ENCODE data around the gene DHRS7.
A peak's percentile ranks its signal among the peaks of the same experiment; 100 is the strongest.

Gene DHRS7

DNA sequence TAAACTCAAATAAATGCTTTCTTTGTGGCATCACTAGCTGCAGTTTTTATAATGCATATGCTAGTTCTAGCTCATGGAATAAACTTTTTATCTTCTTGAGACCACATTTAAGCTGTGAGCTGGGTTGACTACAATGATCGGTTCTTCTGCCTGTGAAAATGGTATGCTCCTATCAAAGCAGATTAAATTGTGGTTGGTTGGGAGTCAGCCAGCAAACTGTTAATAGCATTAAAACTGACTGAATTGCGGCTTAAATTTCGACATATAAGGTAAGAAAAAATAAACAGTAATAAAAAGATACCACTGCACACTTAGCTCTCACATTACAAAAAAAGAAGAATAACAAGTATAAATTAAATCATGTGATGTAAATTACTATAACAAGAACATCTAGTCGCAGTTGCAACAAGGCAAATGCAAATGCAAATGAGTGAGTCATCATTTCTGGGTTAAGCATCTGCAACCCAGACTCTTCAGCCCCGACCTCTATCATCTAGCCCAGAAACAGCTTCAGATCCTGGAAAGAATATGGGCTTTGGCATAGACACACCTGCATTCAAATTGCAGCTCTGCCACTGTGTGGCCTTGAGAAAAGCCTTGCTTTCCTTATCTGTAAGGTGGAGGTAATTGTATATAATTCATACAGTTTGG lies 19.8 kb upstream of the DHRS7 start:
- DNase-seq (ENCODE audit: low spot score) = no peak

DNA sequence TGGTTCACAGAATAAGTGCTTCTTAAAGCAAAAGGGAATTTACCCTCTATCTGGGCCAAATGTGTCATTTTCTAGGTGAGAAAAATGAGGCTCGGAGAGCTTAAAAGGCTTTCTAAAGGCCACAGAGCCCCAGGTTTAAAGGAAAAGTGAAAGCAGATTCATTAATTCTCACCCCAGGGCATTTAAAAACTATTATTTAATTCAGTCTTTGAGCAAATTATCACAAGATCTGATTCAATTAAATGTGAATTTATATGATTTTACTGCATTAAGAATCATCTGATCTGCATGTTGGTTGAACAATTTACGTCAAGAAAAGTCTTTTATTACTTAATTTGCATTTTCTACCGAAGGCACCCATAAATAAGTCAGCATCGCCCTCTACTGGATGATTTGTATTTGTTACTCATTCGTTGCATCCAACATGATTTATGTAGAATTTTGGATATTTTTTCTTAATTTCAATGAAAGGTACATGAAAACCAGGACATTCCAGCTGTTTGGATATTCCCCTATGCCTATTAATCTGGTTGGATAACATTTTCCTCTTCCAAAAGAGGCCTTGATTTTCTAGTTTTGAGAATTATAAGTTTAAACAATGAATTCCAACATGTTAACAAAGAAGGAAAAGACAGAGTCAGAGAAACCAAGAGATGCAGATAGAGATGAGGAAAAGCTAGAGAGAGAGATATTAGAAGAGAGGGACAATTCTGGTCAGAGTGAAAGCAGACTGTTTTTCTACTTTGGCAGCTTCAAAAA lies 19.1 kb upstream of the DHRS7 start:
- no peak for DNase-seq (ENCODE audit: low spot score)

DNA sequence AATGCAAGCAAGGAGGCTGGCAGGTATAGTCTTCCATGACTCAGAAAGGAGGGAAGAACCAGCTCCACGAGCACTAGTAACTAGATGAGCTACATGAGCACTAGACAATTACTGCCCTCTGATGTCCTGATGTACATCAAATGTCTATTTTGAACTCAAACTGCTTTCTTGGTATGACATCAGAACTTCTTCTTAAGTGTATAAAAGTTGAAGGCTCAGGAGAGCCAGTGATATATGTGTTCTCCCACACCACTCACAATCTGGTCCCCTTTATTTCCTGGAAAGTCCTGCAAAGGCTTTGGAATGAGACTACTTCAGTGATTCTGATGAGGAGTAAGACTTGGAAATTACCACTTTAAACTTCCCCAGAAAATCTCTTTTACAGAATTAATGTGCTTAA lies 18.5 kb upstream of the DHRS7 start:
- DNase-seq (ENCODE audit: low spot score) = no peak

DNA sequence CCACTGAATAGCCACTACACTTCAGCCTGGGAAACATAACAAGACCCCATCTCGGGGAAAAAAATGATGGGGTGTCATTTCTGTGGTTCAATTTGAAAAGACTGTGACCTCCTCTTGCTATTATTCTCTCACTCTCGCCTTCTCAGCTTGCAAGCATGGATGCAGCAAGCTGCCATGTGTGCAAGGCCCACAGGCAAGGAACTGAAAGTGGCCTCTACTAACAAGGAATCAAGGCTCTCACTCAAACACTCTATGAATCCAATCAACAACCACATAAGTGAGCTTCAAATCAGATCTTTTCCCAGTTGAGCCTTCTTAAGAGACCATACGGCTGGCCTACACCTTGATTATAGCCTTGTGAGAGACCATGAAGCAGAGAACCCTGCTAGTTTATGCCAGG lies 17.9 kb upstream of the DHRS7 start:
- DNase-seq (ENCODE audit: low spot score) = no peak

DNA sequence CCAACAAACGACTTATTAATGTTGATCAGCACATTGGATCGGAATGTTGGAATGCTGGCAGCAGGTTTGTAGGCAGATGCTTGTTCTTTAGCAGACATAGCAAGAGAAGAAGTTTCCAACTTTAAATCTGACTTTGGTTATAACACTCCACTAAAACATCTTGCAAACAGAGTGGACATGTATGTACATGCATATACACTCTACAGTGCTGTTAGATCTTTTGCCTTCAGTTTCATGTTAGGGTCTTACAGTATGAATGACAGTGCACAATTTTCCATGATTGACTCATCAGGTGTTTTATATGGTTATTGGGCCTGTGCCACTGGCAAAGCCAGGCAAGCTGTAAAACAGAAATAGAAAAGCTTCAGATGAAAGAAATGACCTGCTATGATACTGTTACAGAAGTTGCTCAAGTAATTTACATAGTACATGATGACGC lies 14.3 kb upstream of the DHRS7 start:
- no peak for DNase-seq (ENCODE audit: low spot score)

DNA sequence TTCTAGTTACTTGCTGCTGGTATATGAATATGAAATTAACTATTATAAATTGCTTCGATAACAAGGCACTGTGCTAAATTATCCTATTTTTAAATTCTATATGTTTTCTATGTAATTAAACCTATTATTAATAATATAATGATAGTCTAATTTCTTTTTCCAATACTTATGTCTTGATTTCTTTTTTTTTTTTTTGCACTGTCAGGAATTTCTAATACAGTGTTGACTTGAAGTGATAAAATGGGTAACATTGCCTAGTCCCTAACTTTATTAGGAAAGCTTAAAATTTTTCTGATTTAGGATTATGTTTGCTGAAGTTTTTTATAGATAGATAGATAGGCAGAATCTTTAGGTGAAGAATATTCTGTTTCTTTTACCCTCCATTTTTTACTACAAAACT lies 13.6 kb upstream of the DHRS7 start:
- no peak for DNase-seq (ENCODE audit: low spot score)

DNA sequence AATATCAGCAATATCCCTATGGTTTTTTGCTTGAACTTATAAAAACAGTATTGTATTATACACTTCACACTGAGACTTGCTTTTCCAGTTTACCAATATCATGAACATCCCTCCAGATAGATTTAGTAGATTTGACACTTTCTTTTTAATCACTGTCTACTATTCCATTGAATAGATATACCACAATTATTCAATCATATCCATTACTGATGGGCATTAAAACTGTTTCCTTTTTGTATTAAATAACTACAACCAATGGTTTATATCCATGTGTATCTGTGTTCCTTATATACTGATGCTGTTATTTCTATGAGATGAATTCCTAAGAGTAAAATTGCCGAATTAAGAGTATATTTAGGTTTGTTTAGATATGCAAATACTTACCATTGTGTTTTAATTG lies 13.0 kb upstream of the DHRS7 start:
- DNase-seq (ENCODE audit: low spot score) = no peak

DNA sequence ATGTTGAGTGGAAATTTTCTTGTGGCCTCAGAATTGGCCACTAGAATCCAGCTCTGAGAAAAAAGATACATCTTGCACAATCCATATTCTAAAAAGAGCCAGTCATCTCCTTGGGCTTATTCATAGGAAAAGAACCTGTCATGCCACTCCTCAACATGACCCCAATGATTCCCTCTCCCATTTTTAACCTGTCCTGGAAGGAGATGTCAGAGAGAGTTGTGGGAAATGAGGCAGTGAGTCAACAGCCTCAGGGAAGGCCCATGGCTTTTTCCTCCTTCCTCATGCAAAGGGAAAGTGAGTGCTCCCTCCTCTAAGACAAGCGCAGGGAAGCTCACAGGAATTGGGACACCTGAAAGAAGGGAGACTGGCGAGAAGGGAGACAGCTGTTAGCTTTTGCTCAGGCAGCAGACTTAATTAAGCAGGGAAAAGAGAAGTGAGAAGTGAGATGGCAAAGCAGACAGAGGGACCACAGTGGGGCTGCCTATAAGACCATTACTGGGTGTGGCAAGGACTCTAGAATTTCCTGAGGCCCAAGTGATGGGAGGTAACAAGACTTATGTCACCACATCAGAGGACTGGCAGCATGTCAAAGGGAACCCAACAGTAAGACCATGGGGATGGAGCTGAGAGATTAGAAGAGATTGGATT lies 10.2 kb upstream of the DHRS7 start:
- no peak for DNase-seq (ENCODE audit: low spot score)

DNA sequence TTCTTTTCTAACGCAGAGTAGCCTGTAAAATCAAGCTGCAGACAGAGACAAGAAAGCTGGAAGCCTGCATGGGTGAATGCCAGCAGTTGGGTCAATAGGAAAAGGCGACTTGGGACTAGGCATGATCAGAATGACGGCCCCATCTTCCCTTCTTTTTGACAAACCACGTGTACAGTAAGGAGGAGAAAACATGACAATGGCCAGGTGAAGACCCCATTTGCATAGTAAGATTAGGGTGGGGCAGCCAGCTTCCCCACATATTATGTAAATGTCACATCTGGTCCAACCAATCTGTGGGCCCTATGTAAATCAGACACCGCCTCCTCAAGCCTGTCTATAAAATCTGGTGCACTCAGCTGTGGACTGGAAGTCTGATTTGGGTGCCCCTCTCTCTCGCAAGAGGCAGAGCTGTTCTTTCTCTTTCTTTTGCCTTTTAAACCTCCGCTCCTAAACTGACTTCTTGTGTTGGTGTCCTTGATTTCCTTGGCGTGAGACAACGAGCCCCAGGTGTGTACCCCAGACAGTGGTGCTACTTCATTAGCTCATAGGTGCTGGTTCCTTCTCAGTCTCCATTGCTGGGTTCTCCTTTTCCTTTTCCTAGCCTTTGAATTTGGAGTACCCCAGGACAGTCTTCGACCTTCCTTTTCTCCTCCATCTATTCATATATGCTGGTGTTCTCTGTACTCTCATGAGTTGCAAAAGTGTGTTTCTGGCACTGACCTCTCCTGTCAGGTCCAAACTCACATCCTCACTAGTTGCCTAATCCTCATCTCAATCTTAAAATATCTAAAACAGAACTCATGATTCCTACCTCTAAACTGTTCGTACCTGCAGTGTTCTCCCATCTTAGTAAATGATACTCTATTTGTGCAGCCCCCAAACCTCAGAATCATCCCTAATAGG lies 9.4 kb upstream of the DHRS7 start:
- DNase-seq (ENCODE audit: low spot score) = no peak

DNA sequence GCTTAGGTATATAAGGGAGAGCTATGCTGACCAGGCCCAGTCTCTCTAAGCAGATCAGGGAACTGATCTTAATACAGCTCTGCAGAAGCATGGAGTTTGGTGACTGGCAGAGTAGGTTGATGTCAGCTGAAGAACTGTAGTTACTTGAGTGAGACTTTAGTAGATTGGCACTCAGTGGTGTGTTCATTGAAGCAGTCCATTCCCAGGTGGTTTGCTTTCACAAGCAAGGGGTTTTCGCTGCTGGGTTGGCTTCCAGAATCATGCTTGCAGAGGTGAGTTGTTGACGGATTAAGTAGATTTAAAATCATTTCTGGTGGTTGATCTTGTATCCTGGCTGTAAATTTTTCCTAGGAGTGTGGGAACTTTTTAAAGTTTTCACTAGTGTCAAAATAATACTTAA lies 6.5 kb upstream of the DHRS7 start:
- DNase-seq (ENCODE audit: low spot score) = no peak

DNA sequence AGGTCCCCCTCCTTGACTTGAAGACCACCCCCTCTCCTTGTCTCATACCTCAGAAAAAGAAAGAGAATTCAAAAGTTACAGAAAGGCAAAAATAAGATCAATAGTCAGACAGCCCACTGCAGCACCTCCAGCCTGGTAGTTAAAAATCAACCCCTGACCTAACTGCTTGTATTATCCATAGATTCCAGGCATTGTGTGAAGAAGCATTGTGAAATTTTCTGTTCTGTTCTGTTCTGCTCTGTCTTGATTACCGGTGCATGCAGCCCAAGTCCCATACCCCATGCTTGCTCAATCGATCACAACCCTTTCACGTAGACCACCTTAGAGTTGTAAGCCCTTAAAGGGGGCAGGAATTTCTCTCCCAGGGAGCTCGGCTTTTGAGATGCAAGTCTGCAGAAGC lies 5.8 kb upstream of the DHRS7 start:
- no peak for DNase-seq (ENCODE audit: low spot score)

DNA sequence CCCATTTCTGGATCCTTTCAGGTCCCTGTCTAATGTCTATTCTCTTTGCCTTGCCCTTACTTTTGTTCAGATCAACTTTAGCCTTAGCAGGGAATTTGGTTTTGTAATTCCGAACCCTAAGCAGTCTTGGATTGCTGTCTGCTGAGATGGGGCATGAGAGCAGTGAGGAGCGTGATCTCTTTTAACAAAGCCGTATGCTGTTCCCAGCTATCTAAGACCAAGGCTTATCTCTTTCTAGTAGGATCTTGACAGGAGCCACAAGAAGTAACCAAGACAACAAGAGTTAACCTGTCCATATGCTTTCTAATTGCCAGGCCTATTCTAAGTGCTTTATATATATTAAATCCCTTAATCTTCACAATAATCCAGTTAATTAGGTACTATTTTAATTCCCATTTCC lies 4.5 kb upstream of the DHRS7 start:
- no peak for DNase-seq (ENCODE audit: low spot score)

DNA sequence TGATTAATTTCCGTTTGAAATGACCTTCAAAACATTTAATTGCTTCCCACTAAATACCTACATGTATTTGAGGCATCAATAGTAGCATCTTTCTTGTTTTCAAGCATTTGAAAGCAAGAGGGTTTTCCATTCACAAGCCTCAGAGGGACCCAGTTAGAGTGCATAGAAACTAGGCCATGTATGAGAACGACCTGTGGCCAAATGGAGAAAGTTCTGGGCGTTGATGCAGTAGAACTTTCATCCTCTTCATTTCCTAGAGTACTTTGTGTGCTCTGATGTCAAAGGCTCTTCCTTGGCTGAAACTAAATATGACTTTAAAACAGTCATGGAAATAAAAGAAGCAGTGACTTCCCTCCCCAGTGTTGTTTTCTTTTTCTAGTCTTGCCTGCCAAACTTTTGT lies 944 bp upstream of the DHRS7 start:
- no peak for DNase-seq (ENCODE audit: low spot score)

DNA sequence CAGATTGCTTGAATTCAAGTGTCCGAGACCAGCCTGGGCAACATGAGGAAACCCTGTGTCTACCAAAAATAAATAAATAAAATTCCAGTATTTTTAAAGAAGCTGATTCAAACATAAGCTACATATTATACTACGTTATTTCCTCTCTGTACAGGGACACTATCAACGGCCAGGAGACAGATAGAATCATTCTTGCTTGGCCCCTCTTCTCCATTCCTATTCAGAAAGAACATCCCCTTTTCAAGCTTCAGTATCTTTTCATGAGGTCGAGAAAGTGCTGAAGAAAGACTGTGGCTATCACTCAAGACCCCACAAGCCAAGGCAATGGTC lies 314 bp upstream of the DHRS7 start:
- no peak for DNase-seq (ENCODE audit: low spot score)

DNA sequence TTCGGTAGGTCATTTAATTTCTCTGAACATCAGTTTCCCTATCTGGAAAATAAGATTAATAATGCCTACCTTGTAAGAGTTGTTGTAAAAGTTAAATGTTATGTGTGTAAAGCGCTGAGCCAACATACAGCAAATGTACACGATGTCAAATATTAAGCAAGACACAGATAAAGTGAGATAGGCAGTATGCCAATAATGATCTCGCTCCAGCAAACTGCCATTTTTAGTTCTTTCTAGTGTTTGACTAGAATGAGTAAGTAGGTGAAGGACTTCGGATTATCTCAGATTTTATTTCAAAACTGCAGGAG lies 840 bp downstream of the DHRS7 start:
- DNase-seq (ENCODE audit: low spot score) = no peak

DNA sequence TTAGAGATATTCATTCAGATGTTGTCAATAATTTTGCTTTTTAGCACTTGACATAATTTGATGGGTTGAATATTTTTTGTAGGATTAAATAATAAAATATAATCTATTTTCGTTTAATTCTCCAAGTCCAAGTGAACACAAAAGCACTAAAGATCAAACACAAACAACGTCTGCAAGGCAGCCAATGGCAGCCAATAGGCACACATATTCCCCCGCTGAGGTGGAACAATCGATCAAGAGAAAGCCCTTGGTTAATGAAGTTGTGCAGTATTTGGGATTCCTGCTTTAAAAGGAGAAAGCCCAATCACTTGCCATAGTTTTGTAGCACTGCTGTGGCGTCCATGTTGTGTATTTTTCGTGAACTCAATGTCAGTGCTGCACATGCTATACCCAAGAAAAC lies 1.5 kb downstream of the DHRS7 start:
- DNase-seq (ENCODE audit: low spot score) = no peak

DNA sequence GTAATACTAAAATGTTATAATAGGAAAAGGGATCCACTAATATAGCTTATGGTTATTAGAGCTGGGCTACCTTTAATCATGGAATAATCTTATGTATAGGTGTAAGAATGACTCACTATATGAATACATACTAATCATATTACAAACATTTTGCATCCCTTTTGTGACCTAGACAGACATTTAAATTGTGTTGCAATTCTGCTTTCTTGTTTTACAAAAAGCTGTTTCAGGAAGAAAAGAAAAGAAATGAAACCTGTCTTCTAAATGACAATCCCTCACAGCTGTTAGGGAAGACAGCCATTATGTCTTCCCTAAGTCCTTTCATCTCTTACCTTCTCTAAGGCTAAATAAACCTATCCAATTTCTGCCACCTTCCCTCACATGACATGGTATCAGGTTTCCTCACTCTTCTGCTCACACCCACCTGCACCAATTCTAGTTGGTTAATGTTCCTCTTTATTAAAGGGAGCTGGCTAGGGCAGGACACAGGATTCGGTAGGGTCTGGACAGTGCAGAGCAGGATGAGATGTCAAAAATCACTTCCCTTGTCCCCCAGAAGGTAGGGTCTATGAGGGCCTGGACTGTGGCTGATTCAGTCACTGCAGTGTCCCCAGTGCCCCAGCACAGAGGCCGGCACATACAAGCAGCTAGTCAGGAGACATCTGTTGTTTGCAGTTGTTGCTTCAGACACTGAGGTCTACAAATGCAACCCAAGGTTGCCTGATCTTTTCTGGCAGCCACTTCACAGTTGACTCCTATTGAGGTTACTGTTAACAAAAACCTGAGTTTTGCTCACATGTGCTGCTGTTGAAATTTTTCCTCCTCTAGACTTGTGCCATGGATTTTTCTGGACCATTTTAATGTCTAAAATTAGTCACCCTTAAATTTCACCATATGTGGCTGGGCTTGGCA lies 3.7 kb downstream of the DHRS7 start:
- DNase-seq (ENCODE audit: low spot score) = no peak

DNA sequence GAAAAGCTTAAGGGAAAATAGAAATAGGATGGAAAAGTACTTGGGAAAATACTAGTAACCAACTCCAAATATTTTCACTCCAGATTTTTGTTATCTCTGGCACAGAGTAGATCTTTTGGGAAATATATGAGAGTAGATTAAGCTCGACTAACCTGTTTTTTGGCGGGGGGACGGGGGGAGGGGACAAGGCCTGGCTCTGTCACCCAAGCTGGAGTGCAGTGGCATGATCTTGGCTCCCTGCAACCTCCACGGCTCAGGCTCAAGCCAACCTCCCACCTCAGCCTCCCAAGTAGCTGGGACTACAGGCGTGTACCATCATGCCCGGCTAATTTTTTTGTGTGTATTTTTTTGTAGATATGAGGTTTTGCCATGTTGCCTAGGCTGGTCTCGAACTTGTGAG lies 4.8 kb downstream of the DHRS7 start:
- no peak for DNase-seq (ENCODE audit: low spot score)

DNA sequence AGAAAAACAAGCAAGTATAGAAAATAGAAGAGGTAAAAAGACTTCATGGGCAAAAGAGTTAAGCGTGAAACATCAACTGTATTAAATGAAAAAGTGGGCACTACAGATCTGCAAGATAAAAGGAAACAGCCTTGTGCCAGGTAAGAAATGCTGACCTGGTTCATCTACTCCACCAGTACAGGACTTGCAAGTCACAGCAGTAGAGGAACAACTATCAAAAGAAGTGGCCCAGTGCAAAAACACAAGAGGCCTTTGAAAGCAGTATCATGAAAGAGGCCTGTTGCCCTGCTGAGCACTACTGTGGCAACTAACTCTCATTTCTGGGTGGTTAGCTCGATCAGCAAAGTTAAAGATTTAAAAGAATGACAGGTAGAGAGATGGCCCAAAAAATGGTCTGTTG lies 10.5 kb downstream of the DHRS7 start:
- DNase-seq (ENCODE audit: low spot score) = no peak

DNA sequence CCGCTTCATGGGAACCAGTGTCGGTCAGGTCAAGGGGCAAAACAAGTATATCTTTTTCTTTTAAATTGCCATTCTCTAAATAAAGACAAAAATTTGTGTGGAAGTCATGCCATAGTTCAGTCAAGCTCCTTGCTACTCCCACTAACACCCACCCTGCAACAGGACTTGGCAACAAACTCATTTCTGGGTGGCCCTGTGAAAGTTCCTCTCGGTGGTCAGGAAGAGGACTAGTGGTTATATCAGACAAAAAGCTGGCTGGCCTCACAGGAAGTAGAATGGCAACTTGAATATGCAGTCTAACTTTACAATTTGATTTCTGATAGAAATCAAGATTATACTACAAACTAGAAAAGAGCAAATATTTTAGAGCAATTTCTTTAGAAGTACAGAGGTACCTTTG lies 11.2 kb downstream of the DHRS7 start:
- no peak for DNase-seq (ENCODE audit: low spot score)

DNA sequence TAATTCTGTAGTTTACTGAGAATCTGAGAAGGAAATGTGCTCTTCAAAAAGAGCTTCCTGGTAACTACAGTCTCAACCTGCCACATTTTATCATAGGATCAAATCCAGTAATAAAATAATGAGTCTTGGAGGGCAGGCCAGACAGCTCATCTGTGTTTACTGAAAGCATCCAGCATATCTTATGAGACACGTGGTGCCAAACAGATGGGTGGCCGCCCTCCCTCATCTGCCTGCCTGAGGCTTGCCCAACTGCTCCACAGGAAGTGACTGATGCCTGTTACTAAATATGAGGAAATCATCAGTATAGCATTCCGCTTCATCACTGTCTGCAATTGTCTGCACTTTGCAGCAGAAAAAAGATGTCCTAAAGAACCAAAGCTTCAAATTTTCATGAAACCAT lies 13.5 kb downstream of the DHRS7 start:
- DNase-seq (ENCODE audit: low spot score) = peak; percentile 75

DNA sequence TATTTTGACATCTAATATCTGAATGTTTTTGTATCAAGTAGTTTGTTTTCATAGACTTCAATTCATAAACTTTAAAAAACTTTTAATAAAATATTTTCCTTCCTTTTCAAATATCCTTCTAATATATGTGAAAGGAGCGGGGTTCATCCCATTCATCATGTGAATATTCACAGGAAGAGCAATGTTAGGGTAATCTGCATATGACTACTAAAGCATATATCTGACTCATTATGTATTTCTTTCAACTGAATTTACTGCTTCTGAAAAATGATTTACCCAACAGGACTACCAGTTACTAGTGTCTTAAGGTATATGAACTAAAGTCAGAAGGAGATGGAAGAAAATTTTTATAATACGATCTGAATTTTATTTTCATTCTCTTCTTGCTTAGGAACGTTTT lies 30.5 kb downstream of the DHRS7 start:
- no peak for DNase-seq (ENCODE audit: low spot score)
